ENCODE data around the gene UBE2G1. TPM values are rescaled to one million over a fixed set of nuclear protein-coding genes. Genes with fewer than 3 reads are reported as not detected.

Gene UBE2G1
- total and polyA plus RNA-seq, 2 of the 8 experiments (the other 6 are each of a cell fraction or from before 2014, with no cell fraction given), result 73.9 to 170 TPM

- H3K36me3 ChIP-seq (ENCODE audit: control insufficient read depth in 2 of 4, insufficient read depth in 4 of 4, low read length in 3 of 4), result no peaks in the 10 kb centered on the region
- H3K23me2 ChIP-seq (ENCODE audit: low read depth, low read length), result no peaks in the 10 kb centered on the region
- 0 out of 2 replicates have a peak overlapping the region, but pooled peaks have one; percentile 72 for H2BK20ac ChIP-seq (ENCODE audit: low read length)
- no peaks in the 10 kb centered on the region for H4K20me1 ChIP-seq (replicated peaks in 1 of 2; ENCODE audit: control insufficient read depth in 1 of 2, insufficient read depth in 2 of 2, low read length in 2 of 2)
- no peaks in the 10 kb centered on the region for H3K79me1 ChIP-seq (ENCODE audit: low read depth, low read length)
- H3K4me2 ChIP-seq (ENCODE audit: insufficient read depth in 1 of 2, low read depth in 2 of 2, low read length in 2 of 2), result no peak overlapping the region
- H2AK5ac ChIP-seq (ENCODE audit: low read depth, low read length), result 0 out of 2 replicates have a peak overlapping the region, but pooled peaks have one; percentile 75
- no peaks in the 10 kb centered on the region for H3K27me3 ChIP-seq (replicated peaks in 1 of 4; ENCODE audit: control insufficient read depth in 3 of 4, extremely low read depth in 1 of 4, insufficient read depth in 3 of 4, low read length in 3 of 4)
- DNase-seq (ENCODE audit: low read depth in 1 of 2, low spot score in 2 of 2) (no peak), FAIRE-seq (no peak)
- H4K8ac ChIP-seq (ENCODE audit: extremely low read depth, insufficient read depth, low read length), result no peak overlapping the region
- H3K4ac ChIP-seq (replicated peaks; ENCODE audit: insufficient read length, low read depth, low read length), result no peak overlapping the region
- H2AFZ ChIP-seq (ENCODE audit: low read length), result no peak overlapping the region
- H3K18ac ChIP-seq (ENCODE audit: extremely low read depth, low read length), result no peak overlapping the region; the same call in 1 of the 2 replicates
- no peak overlapping the region for H4K91ac ChIP-seq (replicated peaks; ENCODE audit: insufficient read length, low read length)
- H3K9me3 ChIP-seq (ENCODE audit: insufficient read depth in 2 of 2, low read depth in 1 of 2, low read length in 1 of 2), result no peaks in the 10 kb centered on the region
- peak overlapping the region; percentile 21; the same call in 1 of the 2 replicates for H2BK5ac ChIP-seq (ENCODE audit: low read depth, low read length)
- H2BK15ac ChIP-seq (ENCODE audit: low read length), result peak overlapping the region; percentile 81; the same call in 1 of the 2 replicates
- H3K27ac ChIP-seq (ENCODE audit: low read depth, low read length), result no peak overlapping the region
- no peak overlapping the region for H4K5ac ChIP-seq (ENCODE audit: insufficient read length, low read depth, low read length)
- H2BK120ac ChIP-seq (replicated peaks; ENCODE audit: low read depth, low read length), result peak overlapping the region; percentile 43
- H3K9ac ChIP-seq (replicated peaks in 1 of 4; ENCODE audit: extremely low read depth in 1 of 4, low read depth in 3 of 4, low read length in 3 of 4), result no peak overlapping the region
- ChIA-PET CTCF (ENCODE audit: partially characterized antibody) (interaction anchor here (0.8 to 1.7 kb wide), 7 partner anchors 10 to 186 kb away, joined by 3 to 13 read pairs (median 4); no protein-coding TSS in a partner anchor), POLR2A (ENCODE audit: partially characterized antibody) (interaction anchor here (2.6 kb wide), 1 partner anchor 10 kb away, joined by 22 read pairs; no protein-coding TSS in a partner anchor)
- H3K14ac ChIP-seq (ENCODE audit: insufficient read length), result no peak overlapping the region
- no peak overlapping the region for H3K23ac ChIP-seq (ENCODE audit: insufficient read length)
- peaks cover 2 to 13% (median 7%) of the 10 kb centered on the region in 4 experiments; a peak in 6 of 7 replicates for H3K4me1 ChIP-seq (replicated peaks in 1 of 4; ENCODE audit: control insufficient read depth in 3 of 4, insufficient read depth in 4 of 4, low read length in 3 of 4)
- no peak overlapping the region for H3K4me3 ChIP-seq (ENCODE audit: extremely low read depth in 1 of 4, insufficient read depth in 2 of 4, low read depth in 3 of 4, low read length in 4 of 4)
- no peaks in the 10 kb centered on the region for H3K79me2 ChIP-seq (ENCODE audit: control insufficient read depth in 1 of 2, insufficient read depth in 2 of 2, low read length in 2 of 2)
- H3K56ac ChIP-seq (replicated peaks; ENCODE audit: insufficient read length, low read depth, low read length), result no peak overlapping the region
- WGBS, 2 experiments (ENCODE audit: extremely low coverage in 1 of 2, insufficient coverage in 1 of 2, insufficient read length in 1 of 2, insufficient replicate concordance in 2 of 2, low coverage in 1 of 2, low lambda C conversion rate in 2 of 2, missing lambda C conversion rate in 1 of 2), result 87% methylated on average over 2 of the region's 2 CpGs; no CpG with 5 or more reads in 1 of the 2 experiments
- H2BK12ac ChIP-seq (ENCODE audit: low read depth, low read length), result peak overlapping the region; percentile 90
- TF ChIP-seq TAF7 (optimal IDR thresholded peaks at IDR 0.05; ENCODE audit: borderline replicate concordance, low read depth, low read length) (no peak), MAFK (IDR thresholded peaks at IDR 0.05; ENCODE audit: low read depth, low read length) (no peak), SP1 (IDR thresholded peaks at IDR 0.05; ENCODE audit: low read depth, low read length) (no peak), ZNF274 (IDR thresholded peaks at IDR 0.05; ENCODE audit: borderline replicate concordance, extremely low read depth, low read length) (no peak), POU5F1 (IDR thresholded peaks at IDR 0.05; ENCODE audit: low read depth, low read length) (no peak), KDM4A (IDR thresholded peaks at IDR 0.05; ENCODE audit: low read depth, low read length, severe bottlenecking) (no peak), BCL11A (IDR thresholded peaks at IDR 0.05; ENCODE audit: low read depth in 2 of 2, low read length in 2 of 2) (no peak), JUN (IDR thresholded peaks at IDR 0.05; ENCODE audit: low read depth, low read length) (no peak), ATF2 (IDR thresholded peaks at IDR 0.05; ENCODE audit: low read length) (no peak), CBX8 (IDR thresholded peaks at IDR 0.05; ENCODE audit: borderline replicate concordance, low read depth, low read length) (no peak), JUND (IDR thresholded peaks at IDR 0.05; ENCODE audit: low read length) (no peak), GTF2F1 (IDR thresholded peaks at IDR 0.05; ENCODE audit: borderline replicate concordance, low read depth, low read length) (no peak)
Observed at GRCh38 chr17:4386406-4386805, 19.9 kb upstream of the UBE2G1 start.

All from H1 (cell line).